ENCODE data around the gene PHTF2.

GRCh38 chr7:77913977-77914607, 115.5 kb downstream of the PHTF2 start:
- TF ChIP-seq RAD21 (IDR thresholded peaks at IDR 0.05; ENCODE audit: low read depth) (no peak), TEAD4 (IDR thresholded peaks at IDR 0.05) (no peak), REST (IDR thresholded peaks at IDR 0.05; ENCODE audit: low read depth) (no peak), USF1 (IDR thresholded peaks at IDR 0.05) (no peak)
